Smooth muscle cell (in vitro differentiated cells): ENCODE data around the gene TBL1X. TPM values are rescaled to one million over a fixed set of nuclear protein-coding genes. Genes with fewer than 3 reads are reported as not detected.

Experiments used
- DNase-seq: peaks from one replicate; lab custom pipeline; 2025; ENCODE audit not compliant: unreplicated experiment; lab: John Stamatoyannopoulos, UW
- H2AFZ ChIP-seq: fragments of 200-600 bp; sonication (generic); 2 replicates; pipeline ENCODE4 v1.6.0; 2016; ENCODE audit warnings: antibody characterized with exemption, low read depth, mild to moderate bottlenecking
- H3F3A ChIP-seq: fragments of 200-600 bp; sonication (generic); 2 replicates; pipeline ENCODE4 v1.6.0; 2017; ENCODE audit warnings: antibody characterized with exemption, low read depth
- H3K27ac ChIP-seq: fragments of 200-600 bp; sonication (generic); 2 replicates; pipeline ENCODE4 v1.5.1; 2016; ENCODE audit warnings: low read depth, mild to moderate bottlenecking
- H3K27me3 ChIP-seq: fragments of 200-600 bp; sonication (generic); 2 replicates; pipeline ENCODE4 v1.6.1; 2016; ENCODE audit warnings: low read depth, mild to moderate bottlenecking
- H3K36me3 ChIP-seq: fragments of 200-600 bp; sonication (generic); 2 replicates; pipeline ENCODE4 v1.5.1; 2016; ENCODE audit warnings: low read depth
- H3K4me1 ChIP-seq: fragments of 200-600 bp; sonication (generic); 2 replicates; pipeline ENCODE4 v1.5.1; 2016; ENCODE audit warnings: low read depth
- H3K4me2 ChIP-seq: fragments of 200-600 bp; sonication (generic); 2 replicates; pipeline ENCODE4 v1.6.0; 2016; ENCODE audit warnings: mild to moderate bottlenecking
- H3K4me3 ChIP-seq: fragments of 200-600 bp; sonication (generic); 2 replicates; pipeline ENCODE4 v1.5.1; 2016; ENCODE audit warnings: mild to moderate bottlenecking
- H3K79me2 ChIP-seq: fragments of 200-600 bp; sonication (generic); 2 replicates; pipeline ENCODE4 v1.6.0; 2016; ENCODE audit warnings: low read depth, mild to moderate bottlenecking
- H3K9ac ChIP-seq: fragments of 200-600 bp; sonication (generic); 2 replicates; pipeline ENCODE4 v1.6.0; 2016; ENCODE audit warnings: low read depth
- H3K9me3 ChIP-seq: fragments of 200-600 bp; sonication (generic); replicated peaks from 2 replicates; pipeline ENCODE4 v1.5.1; 2016; ENCODE audit warnings: low read depth
- H4K20me1 ChIP-seq: fragments of 200-600 bp; sonication (generic); 2 replicates; pipeline ENCODE4 v1.6.0; 2016; ENCODE audit warnings: low read depth
- CTCF ChIP-seq: fragments of 200-600 bp; sonication (generic); IDR thresholded peaks from 2 replicates; pipeline ENCODE4 v1.5.1; 2017; ENCODE audit warnings: borderline replicate concordance, mild to moderate bottlenecking, antibody characterized with exemption; ENCODE audit not compliant: insufficient read depth, poor library complexity, severe bottlenecking
- WGBS: methylation state at CpG from one replicate; pipeline ENCODE4 v1.1.7; 2016; ENCODE audit warnings: low lambda C conversion rate; 5-methylcytosine and 5-hydroxymethylcytosine counted together
- polyA plus RNA-seq: library from polyadenylated mRNA; unstranded; fragments of >200 nt; fragmentation: Nextera tagmentation; extraction: Ambion mirVana; gene quantifications from 2 replicates; pipeline ENCODE4 v1.2.1, GENCODE V29; 2016
- total RNA-seq: library from RNA; depleted of rRNA; stranded (reverse); fragments of >200 nt; gene quantifications from 2 replicates; pipeline ENCODE4 v1.2.3, GENCODE V29; 2014

TBL1X gene
- total and polyA plus RNA-seq, 2 experiments from 2014 or later, result 9.0 to 9.8 TPM

DNA sequence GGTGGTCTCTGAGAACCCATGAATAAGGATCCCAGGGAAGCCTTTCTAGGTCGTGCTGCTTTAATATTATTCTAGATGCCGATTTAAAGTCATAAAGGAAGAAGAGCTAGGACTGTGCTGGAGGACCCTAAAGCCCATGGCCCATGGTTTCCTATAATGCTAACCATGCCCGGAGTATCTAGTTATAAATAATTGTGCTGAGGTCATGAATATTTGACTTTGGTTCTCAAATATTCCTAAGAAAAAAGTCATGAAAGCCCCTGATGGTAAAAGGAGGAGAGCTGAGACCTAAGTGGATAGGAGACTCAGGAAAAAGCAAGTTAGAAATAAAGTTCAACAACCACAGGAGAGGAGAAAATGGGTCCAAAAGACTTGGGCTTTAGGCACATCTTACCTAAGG, 132.0 kb downstream of the TBL1X start:
- Histone ChIP-seq H3K9me3 (no peaks in the 10 kb centered on the region), H3K36me3 (no peaks in the 10 kb centered on the region), H2AFZ (no peak overlapping the region), H3K27me3 (no peaks in the 10 kb centered on the region), H3K9ac (no peak overlapping the region), H3K4me3 (no peak overlapping the region), H3K4me1 (no peaks in the 10 kb centered on the region), H3K27ac (no peak overlapping the region), H3K4me2 (no peak overlapping the region), H3K79me2 (no peaks in the 10 kb centered on the region), H3F3A (no peaks in the 10 kb centered on the region), H4K20me1 (peaks cover 8% of the 10 kb centered on the region)
- 81% methylated on average over 3 of the region's 3 CpGs for WGBS
- no peak for TF ChIP-seq CTCF
- DNase-seq, result no peak

DNA sequence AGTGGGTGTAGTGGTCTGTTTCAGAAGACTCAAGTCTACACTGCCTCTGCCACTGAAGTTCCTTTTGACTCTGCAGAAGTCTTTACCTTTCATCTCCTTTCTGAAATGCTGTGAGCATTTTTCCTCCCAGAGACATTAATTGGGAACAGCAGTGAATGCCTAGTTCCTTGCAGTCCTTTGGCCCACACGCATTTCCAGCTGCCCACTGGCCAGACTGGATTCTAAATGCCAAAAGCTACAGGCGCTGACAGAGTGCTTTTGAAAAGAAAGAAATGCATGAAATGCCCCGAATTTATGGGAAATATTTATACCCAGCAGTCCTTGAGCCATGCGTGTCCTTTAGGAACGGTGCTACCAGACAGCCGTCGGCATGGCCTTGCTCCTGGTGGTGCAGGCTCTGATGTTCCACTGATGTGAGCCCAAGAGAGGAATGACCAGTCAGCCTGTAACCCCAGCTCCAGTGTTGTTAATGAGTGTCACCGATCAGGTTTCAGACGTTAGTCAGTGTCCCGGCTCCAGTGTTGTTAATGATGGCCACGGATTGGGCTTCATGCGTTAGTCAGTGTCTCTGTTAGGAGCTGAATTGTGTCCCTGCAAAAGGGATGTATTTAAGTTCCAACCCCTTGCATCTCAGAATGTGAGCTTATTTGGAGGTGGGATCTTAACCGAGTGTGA, 132.6 kb downstream of the TBL1X start:
- H3K27ac ChIP-seq, result no peak overlapping the region
- no peak overlapping the region for H3K4me3 ChIP-seq
- DNase-seq, result no peak
- H3K4me1 ChIP-seq, result no peaks in the 10 kb centered on the region
- TF ChIP-seq CTCF, result no peak
- no peak overlapping the region for H2AFZ ChIP-seq
- no peak overlapping the region for H3K4me2 ChIP-seq
- H3K36me3 ChIP-seq, result no peaks in the 10 kb centered on the region
- H4K20me1 ChIP-seq, result peaks cover 8% of the 10 kb centered on the region
- no peak overlapping the region for H3K9ac ChIP-seq
- 70% methylated on average over 13 of the region's 13 CpGs for WGBS
- H3K9me3 ChIP-seq, result no peaks in the 10 kb centered on the region
- no peaks in the 10 kb centered on the region for H3F3A ChIP-seq
- no peaks in the 10 kb centered on the region for H3K27me3 ChIP-seq
- H3K79me2 ChIP-seq, result no peaks in the 10 kb centered on the region

DNA sequence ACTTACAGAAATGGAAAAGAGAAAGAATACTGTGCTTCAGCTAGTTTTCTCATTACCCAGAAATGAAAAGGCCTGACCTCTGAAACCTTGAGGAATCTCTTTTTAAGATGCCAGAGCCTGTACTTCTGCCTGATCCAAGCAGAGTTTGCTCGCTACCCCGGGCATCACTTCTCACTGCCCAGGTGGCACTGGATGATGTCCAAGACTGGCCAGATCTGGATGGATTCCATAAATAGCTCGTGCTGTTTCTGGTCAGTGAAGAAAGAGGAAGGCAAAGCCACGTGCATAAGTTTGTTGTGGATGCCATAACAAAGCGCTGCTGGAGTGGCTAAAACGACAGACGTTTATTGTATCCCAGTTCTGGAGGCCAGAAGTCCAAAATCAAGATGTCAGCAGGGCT, 133.5 kb downstream of the TBL1X start:
- H3K9me3 ChIP-seq, result no peaks in the 10 kb centered on the region

More for the DNA sequence above, 133.5 kb downstream of the TBL1X start:
- Histone ChIP-seq H4K20me1 (peaks cover 8% of the 10 kb centered on the region), H3K4me2 (no peak overlapping the region), H3K79me2 (no peaks in the 10 kb centered on the region), H3K36me3 (no peaks in the 10 kb centered on the region), H2AFZ (no peak overlapping the region), H3K9ac (no peak overlapping the region), H3K27me3 (no peaks in the 10 kb centered on the region), H3K4me1 (no peaks in the 10 kb centered on the region), H3F3A (no peaks in the 10 kb centered on the region), H3K4me3 (no peak overlapping the region), H3K27ac (no peak overlapping the region)
- no peak for DNase-seq
- no peak for TF ChIP-seq CTCF
- WGBS, result 80% methylated on average over 7 of the region's 7 CpGs
